Pancreas (tissue), 10 donors: ENCODE measurements around the gene R3HDM4. TPM values are rescaled to one million over a fixed set of nuclear protein-coding genes. Genes with fewer than 3 reads are reported as not detected.

Experiments used
- ATAC-seq, 4 donors: fragments of 200-7000 bp; cut with Tn5 transposase; one replicate each; pipeline versions ENCODE4 v1.8.0 to v1.9.1; 2020; ENCODE audit warnings: mild to moderate bottlenecking in 4 of 4, moderate library complexity in 4 of 4
- DNase-seq, 6 donors: peaks; one replicate each; pipeline ENCODE4 v3.0.0-alpha.2; 2020
- FAIRE-seq: peaks from 2 replicates; lab custom pipeline; 2012; peaks lifted over from hg19 to GRCh38; lab: Jason Lieb, UNC
- H3K27ac ChIP-seq, 4 donors: fragments of 200-600 bp; sonication (generic); 1 replicate in 3 of 4; 2 replicates in 1 of 4; pipeline versions ENCODE4 v1.5.0 to v1.8.0; 2020
- H3K27me3 ChIP-seq, 4 donors: fragments of 200-600 bp; one replicate each; pipeline ENCODE4 v1.8.0; 2021
- H3K36me3 ChIP-seq, 3 donors: fragments of 200-600 bp; sonication (generic) in 1 of 3; one replicate each; pipeline versions ENCODE4 v1.5.0 to v1.8.0; 2020 to 2021
- H3K4me1 ChIP-seq, 3 donors: fragments of 200-600 bp; one replicate each; pipeline ENCODE4 v1.8.0; 2021
- H3K4me3 ChIP-seq, 4 donors: fragments of 200-600 bp; sonication (generic) in 2 of 4; one replicate each; pipeline versions ENCODE4 v1.5.0 to v1.8.0; 2020 to 2021
- H3K9me3 ChIP-seq, 4 donors: fragments of 200-600 bp; one replicate each; pipeline ENCODE4 v1.8.0; 2021
- CTCF ChIP-seq, 4 donors: fragments of 200-600 bp; sonication (generic) in 3 of 4; IDR thresholded peaks; one replicate each; pipeline versions ENCODE4 v1.5.0 to v1.8.0; 2021; ENCODE audit warnings: antibody characterized with exemption in 4 of 4
- WGBS, 2 donors: extraction: QIAGEN DNeasy Blood & Tissue Kit; methylation state at CpG; one replicate each; pipeline ENCODE4 v1.1.7; 2013; 5-methylcytosine and 5-hydroxymethylcytosine counted together
- intact Hi-C, 3 donors: fragments of 100-400 bp; cut with DNase I; formaldehyde crosslinking; loops; one replicate each; pipeline versions ENCODE4 v1.11.1 to v1.14.2; 2022
- polyA plus RNA-seq, 2 donors: library from polyadenylated mRNA; stranded (reverse); fragments of 200-250 nt; gene quantifications; one replicate each; pipeline ENCODE4 v1.2.3, GENCODE V29; 2013
- total RNA-seq, 6 donors: library from RNA; stranded (reverse); fragmentation: NEBNext Ultra II Directional in 4 of 6; extraction: Animal tissue kit (Norgen Biotek cat#: 25700) in 4 of 6; gene quantifications; one replicate each; pipeline versions ENCODE4 v1.2.1 to v1.2.4, GENCODE V29; 2021 to 2023
- donor health status: healthy with polysubstance abuse.
- donor health status: DM: no; HTN: no; CAD: no; lungs with moderate emphysema.
- donor health status: DM: no; HTN: no; CAD: no.
- donor health status: control.
- donor health status: control.
- donor health status: Bipolar disorder and iron deficiency.
- donor health status: DM: yes; HTN: yes; CAD: no.
- donor health status: DM: no; HTN: no; CAD: no.
- donor health status: DM: no; HTN: no; CAD: no.
- donor health status: DM: yes; HTN: yes; CAD: no.

The R3HDM4 gene
- total and polyA plus RNA-seq, 8 donors = 21.6 to 57.2 (median 31.8) TPM

GRCh38 chr19:954672-955494 lies 41.9 kb upstream of the R3HDM4 start:
- DNase-seq (peak in 2 of 6 donors; percentile 34 to 72), FAIRE-seq (no peak), ATAC-seq (no peak)
- Histone ChIP-seq H3K4me3 (no peak overlapping the region), H3K27ac (peak overlapping the region in 2 of 4 donors; percentile 8 to 22), H3K9me3 (no peaks in the 10 kb centered on the region), H3K36me3 (no peaks in the 10 kb centered on the region), H3K27me3 (no peaks in the 10 kb centered on the region), H3K4me1 (peaks cover 8 to 9% (median 9%) of the 10 kb centered on the region in 3 donors)
- 84 to 87% methylated on average over 42 to 43 of the region's 43 CpGs for WGBS, 2 donors
- TF ChIP-seq CTCF (IDR thresholded peaks at IDR 0.05) = no peak
- intact Hi-C loops = no loop called here

- TF ChIP-seq CTCF (IDR thresholded peaks at IDR 0.05) = no peak
- no peak overlapping the region for H3K27ac ChIP-seq
- no peak for DNase-seq
- no peak for FAIRE-seq
- WGBS, 2 donors = 63 to 71% methylated on average over 14 of the region's 14 CpGs
- H3K27me3 ChIP-seq = no peaks in the 10 kb centered on the region
- H3K4me1 ChIP-seq = peaks cover 8 to 9% (median 9%) of the 10 kb centered on the region in 3 donors
- no peak for ATAC-seq
- H3K36me3 ChIP-seq = no peaks in the 10 kb centered on the region
- intact Hi-C loops = no loop called here
- no peaks in the 10 kb centered on the region for H3K9me3 ChIP-seq
- H3K4me3 ChIP-seq = no peak overlapping the region
These were observed 41.3 kb upstream of the R3HDM4 start for GRCh38 chr19:954272-954671.

- TF ChIP-seq CTCF (IDR thresholded peaks at IDR 0.05) = no peak
- Histone ChIP-seq H3K4me1 (peaks cover 8 to 9% (median 9%) of the 10 kb centered on the region in 3 donors), H3K9me3 (no peaks in the 10 kb centered on the region), H3K27ac (peak overlapping the region in 2 of 4 donors; percentile 61 to 76), H3K4me3 (peak overlapping the region in 1 of 4 donors; percentile 17), H3K27me3 (no peaks in the 10 kb centered on the region), H3K36me3 (no peaks in the 10 kb centered on the region)
- ATAC-seq (no peak), FAIRE-seq (no peak), DNase-seq (peak in 2 of 6 donors; percentile 30 to 61)
- intact Hi-C loops = no loop called here
- 62 to 65% methylated on average over 33 of the region's 33 CpGs for WGBS, 2 donors
These were observed 40.6 kb upstream of the R3HDM4 start for GRCh38 chr19:953445-954271.

- TF ChIP-seq CTCF (IDR thresholded peaks at IDR 0.05) = no peak
- Histone ChIP-seq H3K4me1 (peaks cover 8 to 9% (median 9%) of the 10 kb centered on the region in 3 donors), H3K4me3 (peak overlapping the region in 2 of 4 donors; percentile 17), H3K9me3 (no peaks in the 10 kb centered on the region), H3K27ac (peak overlapping the region; percentile 19 to 76 (median 64)), H3K36me3 (no peaks in the 10 kb centered on the region), H3K27me3 (no peaks in the 10 kb centered on the region)
- DNase-seq (peak in 3 of 6 donors; percentile 52 to 67 (median 52)), ATAC-seq (peak; percentile 40 to 61 (median 51)), FAIRE-seq (no peak)
- intact Hi-C loops = no loop called here
- 14 to 17% methylated on average over 21 of the region's 21 CpGs for WGBS, 2 donors
These were observed 39.8 kb upstream of the R3HDM4 start for GRCh38 chr19:952680-953444.
